Duodenal mucosa (tissue), 2 donors: ENCODE results near the gene EPHA8.

Experiments
- H3K27ac ChIP-seq: one replicate; pipeline ENCODE4 v1.7.0; 2013; ENCODE audit warnings: low read depth, low read length
- H3K27me3 ChIP-seq, 2 donors: one replicate each; pipeline ENCODE4 v1.7.0; 2013; ENCODE audit warnings: low read length in 2 of 2, control low read depth in 1 of 2; ENCODE audit not compliant: insufficient read depth in 2 of 2, control insufficient read depth in 1 of 2
- H3K36me3 ChIP-seq, 2 donors: one replicate each; pipeline ENCODE4 v1.7.0; 2013; ENCODE audit warnings: low read length in 2 of 2, control low read depth in 1 of 2; ENCODE audit not compliant: insufficient read depth in 2 of 2, control insufficient read depth in 1 of 2
- H3K4me1 ChIP-seq, 2 donors: one replicate each; pipeline ENCODE4 v1.7.0; 2013; ENCODE audit warnings: low read length in 2 of 2, control low read depth in 1 of 2; ENCODE audit not compliant: insufficient read depth in 2 of 2, control insufficient read depth in 1 of 2
- H3K4me3 ChIP-seq, 2 donors: one replicate each; pipeline ENCODE4 v1.7.0; 2013; ENCODE audit warnings: low read length in 2 of 2, low read depth in 1 of 2
- H3K9ac ChIP-seq, 2 donors: one replicate each; pipeline ENCODE4 v1.7.0; 2013; ENCODE audit warnings: low read length in 2 of 2, low read depth in 1 of 2
- H3K9me3 ChIP-seq, 2 donors: one replicate each; pipeline ENCODE4 v1.7.0; 2013; ENCODE audit warnings: low read length in 2 of 2, control low read depth in 1 of 2; ENCODE audit not compliant: control insufficient read depth in 1 of 2

Gene EPHA8

DNA sequence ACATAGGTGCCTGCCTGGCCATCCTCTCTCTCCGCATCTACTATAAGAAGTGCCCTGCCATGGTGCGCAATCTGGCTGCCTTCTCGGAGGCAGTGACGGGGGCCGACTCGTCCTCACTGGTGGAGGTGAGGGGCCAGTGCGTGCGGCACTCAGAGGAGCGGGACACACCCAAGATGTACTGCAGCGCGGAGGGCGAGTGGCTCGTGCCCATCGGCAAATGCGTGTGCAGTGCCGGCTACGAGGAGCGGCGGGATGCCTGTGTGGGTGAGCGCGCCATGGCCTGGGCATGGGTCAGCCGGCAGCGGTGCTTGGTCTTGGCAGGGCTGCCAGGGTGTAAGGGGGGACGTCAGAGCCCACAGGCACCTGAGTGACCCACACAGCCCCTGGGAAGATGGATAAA is 13.3 kb downstream of the EPHA8 start:
- H3K36me3 ChIP-seq = no peaks in the 10 kb centered on the region
- no peak overlapping the region for H3K27ac ChIP-seq
- H3K27me3 ChIP-seq = peaks cover 0 to 14% of the 10 kb centered on the region in 2 donors
- peaks cover 14 to 17% of the 10 kb centered on the region in 2 donors for H3K9me3 ChIP-seq
- H3K4me1 ChIP-seq = no peaks in the 10 kb centered on the region
- no peak overlapping the region for H3K4me3 ChIP-seq
- H3K9ac ChIP-seq = no peak overlapping the region

- Histone ChIP-seq H3K4me1 (no peaks in the 10 kb centered on the region), H3K9me3 (peaks cover 14 to 17% of the 10 kb centered on the region in 2 donors), H3K27ac (no peak overlapping the region), H3K4me3 (no peak overlapping the region), H3K27me3 (no peaks in the 10 kb centered on the region), H3K9ac (no peak overlapping the region), H3K36me3 (no peaks in the 10 kb centered on the region)
These were observed 15.6 kb downstream of the EPHA8 start for GRCh38 chr1:22578732-22579361.

DNA sequence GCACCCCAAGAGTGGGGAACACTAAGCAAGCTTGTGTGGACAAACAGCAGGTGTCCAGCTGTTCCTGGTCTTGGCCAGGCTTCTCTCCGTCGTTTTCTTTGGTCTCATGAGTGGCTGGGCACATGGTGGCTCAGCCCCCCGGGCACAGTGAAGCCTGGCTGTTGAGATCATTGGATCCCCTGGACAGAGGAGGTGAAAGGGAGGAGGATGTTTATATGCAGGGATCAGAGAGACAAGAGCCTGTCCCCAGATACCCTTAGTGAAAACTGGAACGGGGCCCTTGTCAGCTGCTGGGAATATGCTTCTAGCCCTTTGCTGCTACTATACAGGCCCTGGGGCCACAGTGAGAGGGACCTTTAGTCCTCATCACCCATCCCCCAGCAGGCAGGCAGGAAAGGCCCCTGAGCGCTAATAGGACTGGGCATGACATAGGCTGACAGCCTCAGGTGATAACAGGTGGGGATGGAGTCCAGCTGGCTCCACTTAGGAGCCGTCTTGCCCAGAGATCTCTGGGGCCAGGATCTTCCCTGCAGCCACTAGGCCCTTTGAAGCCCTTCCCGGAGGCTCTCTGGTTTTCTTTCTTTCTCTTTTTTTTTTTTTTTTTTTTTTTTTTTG is 16.4 kb downstream of the EPHA8 start:
- H3K9me3 ChIP-seq = peaks cover 14 to 17% of the 10 kb centered on the region in 2 donors
- H3K4me3 ChIP-seq = no peak overlapping the region
- H3K4me1 ChIP-seq = no peaks in the 10 kb centered on the region
- H3K9ac ChIP-seq = no peak overlapping the region
- no peak overlapping the region for H3K27ac ChIP-seq
- H3K27me3 ChIP-seq = no peaks in the 10 kb centered on the region
- H3K36me3 ChIP-seq = no peaks in the 10 kb centered on the region

- no peaks in the 10 kb centered on the region for H3K36me3 ChIP-seq
- no peak overlapping the region for H3K9ac ChIP-seq
- no peaks in the 10 kb centered on the region for H3K27me3 ChIP-seq
- H3K27ac ChIP-seq = no peak overlapping the region
- H3K9me3 ChIP-seq = peaks cover 11 to 13% of the 10 kb centered on the region in 2 donors
- H3K4me3 ChIP-seq = no peak overlapping the region
- no peaks in the 10 kb centered on the region for H3K4me1 ChIP-seq
These were observed 19.7 kb downstream of the EPHA8 start for GRCh38 chr1:22582661-22583635.

- no peaks in the 10 kb centered on the region for H3K27me3 ChIP-seq
- no peak overlapping the region for H3K27ac ChIP-seq
- no peaks in the 10 kb centered on the region for H3K36me3 ChIP-seq
- H3K9me3 ChIP-seq = peaks cover 0 to 2% of the 10 kb centered on the region in 2 donors
- H3K4me3 ChIP-seq = no peak overlapping the region
- H3K9ac ChIP-seq = no peak overlapping the region
- no peaks in the 10 kb centered on the region for H3K4me1 ChIP-seq
These were observed 20.8 kb downstream of the EPHA8 start for GRCh38 chr1:22584001-22584562.

DNA sequence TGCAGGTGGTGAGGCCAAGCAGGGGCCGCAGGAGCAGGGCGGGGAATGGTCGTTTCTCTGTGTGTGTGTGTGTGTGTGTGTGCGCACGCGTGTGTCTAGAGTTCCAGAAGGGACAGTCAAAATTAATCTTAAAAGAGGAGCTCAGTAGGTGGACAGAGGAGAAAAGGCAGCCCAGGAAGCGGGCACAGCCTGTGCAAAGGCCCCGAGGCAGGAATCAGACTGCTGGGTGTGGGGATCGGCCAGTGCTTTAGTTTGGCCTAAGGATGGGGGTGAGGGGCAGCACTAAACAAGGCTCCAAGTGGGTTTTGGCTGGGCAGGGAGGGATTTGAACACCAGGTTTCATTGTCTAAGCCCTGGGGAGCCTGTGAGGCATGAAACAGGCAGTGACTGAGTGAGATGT is 21.7 kb downstream of the EPHA8 start:
- Histone ChIP-seq H3K4me1 (no peaks in the 10 kb centered on the region), H3K9ac (no peak overlapping the region), H3K27ac (no peak overlapping the region), H3K4me3 (no peak overlapping the region), H3K27me3 (peaks cover 0 to 2% of the 10 kb centered on the region in 2 donors), H3K36me3 (no peaks in the 10 kb centered on the region), H3K9me3 (no peaks in the 10 kb centered on the region)

DNA sequence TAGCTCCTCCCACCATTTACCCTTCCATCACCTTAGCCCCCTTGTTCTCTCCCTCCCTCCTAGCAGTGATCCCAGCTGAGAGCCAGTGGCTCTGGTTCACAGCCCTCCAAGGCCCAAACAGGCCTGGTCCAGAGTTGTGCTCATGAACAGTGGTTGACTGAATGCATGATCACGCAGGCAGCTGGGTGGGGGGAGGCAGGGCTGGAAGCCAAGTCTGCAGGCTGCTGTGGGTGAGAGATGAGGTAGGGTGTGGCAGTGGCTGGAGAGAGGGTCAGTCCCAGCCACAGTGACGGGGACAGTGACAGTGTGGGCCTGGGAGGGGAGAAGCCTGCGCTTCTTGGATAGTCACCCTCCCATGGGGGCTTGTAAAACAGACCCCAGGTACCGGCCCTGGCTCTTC is 22.2 kb downstream of the EPHA8 start:
- Histone ChIP-seq H3K4me3 (no peak overlapping the region), H3K27me3 (peaks cover 0 to 3% of the 10 kb centered on the region in 2 donors)

DNA sequence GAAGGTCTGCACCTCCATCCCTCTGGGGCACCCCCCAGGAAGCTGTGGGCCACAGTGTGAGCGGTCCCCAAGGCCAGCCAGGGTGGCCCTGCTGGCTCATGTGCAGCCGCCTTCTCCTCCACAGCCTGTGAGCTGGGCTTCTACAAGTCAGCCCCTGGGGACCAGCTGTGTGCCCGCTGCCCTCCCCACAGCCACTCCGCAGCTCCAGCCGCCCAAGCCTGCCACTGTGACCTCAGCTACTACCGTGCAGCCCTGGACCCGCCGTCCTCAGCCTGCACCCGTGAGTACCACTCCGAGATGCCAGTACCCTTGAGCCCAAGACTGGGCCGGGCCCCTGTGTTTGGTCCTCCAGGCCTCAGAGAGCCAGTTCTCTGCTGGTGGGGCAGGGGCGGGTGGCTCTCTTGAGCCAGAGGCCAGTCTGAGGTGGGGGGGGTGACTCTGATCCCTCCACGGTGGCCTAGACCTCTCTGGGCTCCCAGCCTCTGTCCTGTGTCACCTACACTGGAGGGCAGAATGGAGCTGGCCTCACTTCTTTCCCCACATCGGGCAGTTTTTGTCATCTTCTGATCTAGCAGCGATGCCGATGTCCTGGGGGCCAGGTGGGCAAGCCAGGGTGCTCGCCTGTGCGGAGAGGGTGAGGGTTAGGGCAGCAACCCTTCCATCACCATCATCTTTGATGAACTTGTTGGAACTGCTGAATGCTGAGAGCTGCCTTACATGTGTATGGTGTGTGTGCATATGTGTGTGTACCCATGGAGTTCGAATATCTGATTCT is 23.3 kb downstream of the EPHA8 start:
- no peaks in the 10 kb centered on the region for H3K36me3 ChIP-seq
- no peaks in the 10 kb centered on the region for H3K4me1 ChIP-seq
- no peak overlapping the region for H3K9ac ChIP-seq
- no peak overlapping the region for H3K4me3 ChIP-seq
- H3K9me3 ChIP-seq = no peaks in the 10 kb centered on the region
- no peak overlapping the region for H3K27ac ChIP-seq
- peaks cover 0 to 3% of the 10 kb centered on the region in 2 donors for H3K27me3 ChIP-seq

More for the DNA sequence above, 22.2 kb downstream of the EPHA8 start:
- Histone ChIP-seq H3K9ac (no peak overlapping the region), H3K36me3 (no peaks in the 10 kb centered on the region), H3K4me1 (no peaks in the 10 kb centered on the region), H3K27ac (no peak overlapping the region), H3K9me3 (no peaks in the 10 kb centered on the region)

GRCh38 chr1:22587247-22587646 is 24.0 kb downstream of the EPHA8 start:
- Histone ChIP-seq H3K27ac (no peak overlapping the region), H3K27me3 (peaks cover 6 to 8% of the 10 kb centered on the region in 2 donors), H3K9ac (no peak overlapping the region), H3K4me1 (no peaks in the 10 kb centered on the region), H3K36me3 (no peaks in the 10 kb centered on the region), H3K9me3 (no peaks in the 10 kb centered on the region), H3K4me3 (no peak overlapping the region)
